ENCODE measurements around the gene PRDM15.

Gene PRDM15

DNA sequence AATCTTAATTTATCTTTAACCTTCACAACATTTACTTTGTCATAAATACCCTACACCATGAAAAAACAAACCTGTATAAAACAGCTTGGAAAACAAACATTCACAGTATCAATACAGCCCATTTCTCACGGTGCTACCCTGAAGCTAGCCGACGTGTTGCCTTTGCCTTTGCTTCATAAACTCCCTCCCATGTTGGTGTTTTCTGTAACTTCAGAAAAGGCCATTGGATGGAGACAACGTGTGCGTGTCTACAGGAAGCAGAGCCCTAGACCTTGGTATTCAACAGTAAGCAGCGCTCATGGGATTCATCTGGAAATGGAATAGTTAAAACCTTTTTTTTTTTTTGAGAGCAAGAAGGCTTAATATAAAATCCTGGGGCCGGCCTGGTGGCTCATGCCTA lies 7.2 kb upstream of the PRDM15 start:
- no peak for DNase-seq (ENCODE audit: low read depth)

DNA sequence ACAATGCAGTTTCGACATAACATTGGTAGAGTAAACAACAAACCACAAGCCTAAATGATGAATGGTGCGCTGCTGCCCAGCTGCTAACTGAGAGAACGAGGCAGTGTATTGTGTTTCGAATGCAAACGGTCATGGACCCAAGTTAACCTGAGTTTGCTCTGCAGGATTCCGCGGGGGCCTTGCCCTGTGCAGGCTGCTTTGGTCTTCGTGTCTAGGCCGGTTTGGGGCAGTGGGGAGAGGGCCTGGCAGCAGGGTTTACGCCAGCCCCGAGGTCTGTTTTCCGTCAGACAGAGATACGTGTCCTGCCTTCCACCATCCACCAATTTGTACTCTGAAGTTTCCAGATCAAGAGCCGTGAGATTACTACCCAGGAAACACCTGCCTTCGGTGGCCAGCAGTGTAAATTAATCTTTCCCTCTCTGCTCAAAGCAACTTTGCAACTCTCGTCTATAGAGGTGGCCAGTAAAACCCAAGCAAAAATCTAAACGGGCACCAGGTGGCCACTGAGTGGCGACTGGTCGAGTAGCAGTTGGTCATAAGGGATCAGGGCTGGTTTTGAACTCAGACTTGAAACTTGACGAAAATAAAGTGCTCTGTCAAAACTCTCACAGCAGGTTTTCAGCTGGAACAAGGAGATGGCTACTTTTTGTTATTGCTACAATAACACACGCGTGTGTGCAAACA lies 6.3 kb upstream of the PRDM15 start:
- no peak for DNase-seq (ENCODE audit: low read depth)

DNA sequence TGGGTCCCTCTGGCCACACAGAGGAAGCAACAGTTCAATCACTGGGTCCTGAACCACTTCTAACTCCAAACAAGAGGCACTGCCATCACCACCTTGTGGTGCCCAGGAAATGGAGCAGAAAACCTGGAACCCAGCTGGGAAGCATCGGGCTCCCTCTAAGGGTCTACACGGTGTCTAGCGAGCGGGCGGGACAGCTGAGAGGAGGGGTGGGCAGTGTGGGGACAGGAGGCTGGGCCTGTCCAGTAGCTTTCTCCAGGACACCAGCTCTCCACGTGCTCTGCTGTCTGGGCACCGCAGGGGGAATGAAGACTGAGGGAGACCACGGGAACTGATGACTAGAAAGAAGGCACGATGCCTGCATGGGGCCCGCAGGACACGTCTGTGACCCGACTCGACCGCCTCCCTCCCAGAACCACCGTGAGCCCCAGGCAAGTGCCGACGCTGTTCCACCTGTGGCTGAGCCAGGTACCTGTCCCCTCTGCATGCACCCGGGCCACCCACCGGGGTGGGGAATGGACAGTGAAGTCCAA lies 5.4 kb upstream of the PRDM15 start:
- no peak for DNase-seq (ENCODE audit: low read depth)

DNA sequence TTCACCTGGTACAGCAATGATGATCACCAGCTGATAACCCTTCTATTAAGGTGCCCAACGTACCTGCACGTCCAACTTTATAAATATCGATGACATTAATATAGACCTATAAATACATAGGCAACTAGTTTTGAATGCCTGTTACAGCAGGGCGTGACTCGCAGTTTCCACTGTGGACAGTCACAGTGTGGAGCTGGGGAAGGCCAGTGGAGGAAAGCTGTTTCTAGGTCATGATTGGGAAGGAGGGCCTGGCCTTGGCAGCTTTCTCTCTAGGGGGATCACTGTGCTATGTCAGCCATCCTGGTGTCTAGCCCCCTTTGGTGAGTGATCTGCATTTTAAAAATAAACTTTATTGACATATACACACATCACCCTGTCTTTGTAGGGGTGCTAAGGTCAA lies 4.4 kb upstream of the PRDM15 start:
- DNase-seq (ENCODE audit: low read depth) = no peak

DNA sequence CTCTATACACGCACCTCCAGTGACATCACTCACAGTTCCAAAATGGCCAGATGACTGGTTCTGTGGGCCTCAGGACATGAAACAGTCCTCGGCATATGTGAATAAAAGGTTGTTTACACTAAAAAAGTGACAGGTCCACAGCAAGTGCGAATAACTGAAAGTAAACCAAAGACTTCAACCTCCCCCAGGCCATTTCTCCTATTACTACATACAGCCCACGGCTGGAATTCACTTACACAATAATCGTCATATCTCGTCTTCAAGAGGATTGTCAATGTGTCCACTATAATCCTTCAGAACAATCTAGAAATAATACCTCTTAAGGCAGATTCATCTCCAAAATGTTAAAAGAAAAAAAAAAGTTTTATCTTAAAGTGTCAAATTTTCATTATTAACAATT lies 1.9 kb upstream of the PRDM15 start:
- DNase-seq (ENCODE audit: low read depth) = no peak

DNA sequence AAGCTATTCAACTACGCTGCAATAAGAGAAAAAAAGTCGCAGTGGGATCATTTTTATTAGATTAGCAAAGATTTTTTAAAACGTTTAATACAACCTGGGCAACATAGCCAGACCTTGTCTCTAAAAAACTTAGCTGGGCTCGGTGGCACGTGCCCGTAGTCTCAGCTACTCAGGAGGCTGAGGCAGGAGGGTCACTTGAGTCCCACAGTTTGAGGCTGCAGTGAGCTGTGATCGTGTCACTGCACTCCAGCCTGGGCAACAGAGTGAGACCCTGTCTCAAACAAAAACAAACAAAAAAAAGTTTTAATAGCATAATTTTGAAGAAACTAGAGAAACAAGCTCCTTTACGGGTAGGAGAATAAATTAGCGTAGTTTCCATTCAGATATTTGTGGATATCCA lies 1.0 kb upstream of the PRDM15 start:
- no peak for DNase-seq (ENCODE audit: low read depth)

DNA sequence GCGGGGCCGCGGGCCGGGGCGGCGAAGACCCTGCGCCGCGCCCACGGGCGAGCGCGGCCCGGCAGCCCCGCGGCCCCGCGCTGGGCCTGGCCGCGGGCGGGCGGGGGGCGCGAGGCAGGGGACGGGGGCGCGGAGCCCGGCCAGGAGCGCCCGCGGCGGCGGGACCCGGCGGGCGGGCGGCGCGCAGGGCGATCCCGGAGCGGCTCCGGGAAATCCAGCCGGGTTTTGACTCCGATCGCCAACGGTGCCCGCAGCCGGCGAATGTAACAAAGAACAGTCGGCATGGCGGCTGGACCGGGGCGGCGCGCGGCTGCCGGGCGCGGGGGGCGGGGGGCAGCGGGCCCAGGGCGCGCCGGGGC lies 334 bp downstream of the PRDM15 start:
- DNase-seq (ENCODE audit: low read depth) = peak; percentile 64

DNA sequence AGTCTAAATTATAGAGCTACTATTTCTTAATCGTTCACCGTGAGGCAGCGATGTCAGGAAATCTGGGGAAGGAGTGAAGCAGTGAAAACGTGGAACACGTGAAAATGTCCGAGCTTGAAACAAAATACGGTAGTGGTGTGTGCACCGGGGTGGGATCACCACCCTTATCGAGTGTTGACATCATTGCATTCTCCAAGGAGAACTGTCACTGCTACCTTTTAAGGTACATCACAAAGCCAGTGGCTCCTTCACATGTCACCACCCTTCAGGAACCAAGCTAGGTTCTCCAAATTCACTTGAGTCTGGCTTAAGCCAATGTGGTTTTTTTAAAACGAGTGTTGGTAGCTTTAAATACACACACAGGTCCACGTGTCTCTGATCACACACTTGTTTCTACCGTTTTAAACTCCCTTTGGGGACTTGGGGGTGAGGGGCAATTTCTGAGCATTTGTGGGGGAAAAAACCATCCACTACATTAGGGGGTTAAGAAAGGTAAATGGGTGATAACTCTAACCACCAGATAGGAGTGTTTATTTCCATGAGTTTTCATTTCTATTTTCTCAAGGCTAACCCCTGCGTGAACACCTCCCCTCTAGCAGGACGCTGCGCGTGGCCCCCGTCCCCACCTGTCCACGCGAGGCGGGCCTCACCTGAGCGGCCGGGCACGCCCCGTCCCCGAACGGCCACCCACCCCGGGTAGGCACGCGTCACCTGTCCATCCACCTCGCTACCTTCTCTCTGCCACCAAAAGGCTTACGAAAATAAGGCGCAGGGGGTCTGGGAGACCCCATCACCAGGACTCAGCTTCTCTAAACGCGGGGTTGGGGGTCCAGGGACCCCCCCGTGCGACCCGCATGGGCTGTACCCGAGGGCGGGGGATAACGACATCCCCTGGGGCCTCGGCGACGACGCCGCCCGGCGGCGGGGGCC lies 978 bp downstream of the PRDM15 start:
- DNase-seq (ENCODE audit: low read depth) = no peak

DNA sequence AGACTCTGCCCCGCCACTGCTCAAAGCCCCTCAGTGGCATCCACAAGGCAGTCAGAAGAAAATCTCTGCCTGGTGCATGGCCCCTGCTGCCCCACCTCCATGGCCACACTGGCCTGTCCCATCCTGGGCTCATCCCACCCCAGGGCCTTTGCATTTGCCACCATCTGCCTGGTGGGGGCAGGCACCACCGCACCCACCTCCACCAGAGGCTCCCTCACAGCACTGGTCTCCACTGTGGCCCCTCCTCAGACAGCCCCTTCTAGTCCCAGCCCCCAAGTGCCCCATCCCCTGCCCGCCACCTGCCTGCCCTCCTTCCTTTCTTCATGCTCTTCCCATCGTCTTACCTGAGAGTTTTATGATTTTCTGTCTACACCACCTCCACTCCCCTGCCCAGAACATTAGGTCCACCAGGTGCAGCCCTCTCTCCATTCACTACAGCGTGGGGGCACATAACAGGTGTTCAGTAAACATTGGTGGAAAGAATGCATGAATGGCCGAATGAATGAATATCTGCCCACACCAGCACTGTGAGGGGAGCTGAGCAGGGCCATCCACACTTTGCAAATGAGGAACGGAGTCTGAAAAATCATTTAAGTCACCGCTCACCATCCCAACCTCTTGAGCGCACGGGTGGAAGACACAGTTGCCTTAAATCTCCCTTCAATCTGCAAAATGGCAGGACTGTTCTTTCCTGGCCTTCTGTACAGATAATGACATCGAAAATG lies 2.1 kb downstream of the PRDM15 start:
- no peak for DNase-seq (ENCODE audit: low read depth)

DNA sequence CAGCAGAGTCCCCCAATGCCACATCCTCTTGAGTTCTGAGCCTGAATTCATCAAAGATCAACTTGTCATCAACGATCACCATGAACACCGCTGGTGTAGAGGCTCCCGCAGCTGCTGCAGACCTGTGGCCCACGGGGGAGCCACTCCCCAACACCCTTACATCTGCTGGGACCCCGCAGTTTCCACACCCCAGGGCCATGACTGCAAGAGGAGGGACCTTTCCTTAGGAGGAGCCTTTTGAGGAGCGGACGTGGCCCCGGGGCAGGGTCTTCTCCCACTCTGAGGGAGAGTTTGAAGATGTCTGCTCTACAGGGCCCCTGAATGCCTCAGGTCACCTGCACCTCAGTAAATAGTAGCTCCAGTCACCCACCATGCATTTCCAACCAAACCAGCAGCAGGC lies 2.7 kb downstream of the PRDM15 start:
- DNase-seq (ENCODE audit: low read depth) = no peak

DNA sequence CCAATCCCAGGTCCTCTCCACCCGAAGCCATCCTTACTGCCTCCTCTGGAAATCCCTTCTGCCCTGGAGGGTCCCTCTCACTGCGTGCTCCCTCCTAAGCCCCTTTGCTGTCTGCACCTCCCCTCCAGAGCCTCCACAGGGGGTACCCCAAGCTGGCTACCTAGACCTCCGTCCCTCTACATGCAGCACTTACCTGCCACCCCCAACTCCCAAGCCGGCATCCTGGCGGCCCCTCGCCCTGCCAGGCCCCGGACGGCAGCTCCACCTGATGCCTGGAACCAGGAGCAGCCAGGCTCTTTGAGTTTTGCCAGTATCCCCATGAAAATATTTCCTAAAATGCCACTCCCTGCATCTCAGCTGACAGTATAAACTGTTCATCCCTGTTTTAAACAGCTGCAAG lies 4.1 kb downstream of the PRDM15 start:
- no peak for DNase-seq (ENCODE audit: low read depth)

DNA sequence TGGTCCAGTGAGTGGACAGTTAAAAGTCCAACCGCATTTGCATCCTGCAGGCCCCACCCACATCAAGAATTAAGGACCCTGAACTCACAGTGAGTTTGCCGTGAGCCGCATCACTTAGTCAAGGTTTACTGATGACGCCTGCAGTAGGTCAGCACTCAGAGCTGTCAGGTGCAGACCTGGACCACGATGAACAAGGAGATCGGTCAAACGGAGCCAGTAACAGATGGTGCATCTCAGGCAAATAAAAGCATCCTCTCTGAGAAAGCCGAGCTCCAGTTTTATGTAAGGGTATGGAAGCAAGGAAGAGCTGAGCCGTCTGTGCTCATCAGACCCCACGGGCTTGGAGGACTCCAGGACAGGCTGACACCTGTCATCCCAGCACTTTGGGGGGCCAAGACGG lies 4.5 kb downstream of the PRDM15 start:
- no peak for DNase-seq (ENCODE audit: low read depth)

DNA sequence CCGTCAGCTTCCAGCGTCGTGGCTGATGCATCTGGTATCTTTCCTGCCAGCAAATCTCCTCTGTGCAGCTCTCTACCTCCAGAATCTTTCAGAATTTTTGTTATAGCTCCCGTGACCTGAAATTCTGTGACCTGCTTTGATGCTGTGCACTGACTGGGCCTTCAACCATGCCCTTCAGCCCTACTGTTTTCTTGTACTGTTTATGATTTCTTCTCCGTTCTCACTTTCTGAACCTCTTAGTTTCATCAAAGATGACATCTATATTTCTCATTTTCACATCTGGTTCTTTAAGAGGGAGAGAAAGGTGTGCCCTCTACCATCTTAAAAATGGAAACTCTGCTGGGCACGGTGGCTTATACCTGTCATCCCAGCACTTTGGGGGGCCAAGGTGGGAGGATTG lies 5.7 kb downstream of the PRDM15 start:
- DNase-seq (ENCODE audit: low read depth) = no peak

DNA sequence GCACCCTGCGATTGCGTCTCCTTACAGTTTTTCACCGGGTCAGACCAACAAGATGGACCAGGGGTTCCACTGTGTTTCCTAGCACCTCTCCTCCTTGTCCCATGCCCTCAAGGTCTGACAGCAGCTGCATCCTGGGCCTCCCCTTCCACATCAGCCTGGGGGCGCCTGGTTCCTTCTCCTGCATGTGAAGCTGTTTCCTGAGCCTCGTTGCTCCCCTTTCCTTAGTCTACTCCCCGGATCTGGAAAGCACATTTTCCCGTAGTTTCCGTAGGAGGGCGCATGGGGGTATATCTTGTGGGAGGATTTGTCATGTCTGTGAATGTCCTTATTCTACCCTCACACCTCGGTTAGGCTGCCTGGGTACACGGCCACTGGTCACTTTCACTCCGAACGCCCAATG lies 6.1 kb downstream of the PRDM15 start:
- no peak for DNase-seq (ENCODE audit: low read depth)

DNA sequence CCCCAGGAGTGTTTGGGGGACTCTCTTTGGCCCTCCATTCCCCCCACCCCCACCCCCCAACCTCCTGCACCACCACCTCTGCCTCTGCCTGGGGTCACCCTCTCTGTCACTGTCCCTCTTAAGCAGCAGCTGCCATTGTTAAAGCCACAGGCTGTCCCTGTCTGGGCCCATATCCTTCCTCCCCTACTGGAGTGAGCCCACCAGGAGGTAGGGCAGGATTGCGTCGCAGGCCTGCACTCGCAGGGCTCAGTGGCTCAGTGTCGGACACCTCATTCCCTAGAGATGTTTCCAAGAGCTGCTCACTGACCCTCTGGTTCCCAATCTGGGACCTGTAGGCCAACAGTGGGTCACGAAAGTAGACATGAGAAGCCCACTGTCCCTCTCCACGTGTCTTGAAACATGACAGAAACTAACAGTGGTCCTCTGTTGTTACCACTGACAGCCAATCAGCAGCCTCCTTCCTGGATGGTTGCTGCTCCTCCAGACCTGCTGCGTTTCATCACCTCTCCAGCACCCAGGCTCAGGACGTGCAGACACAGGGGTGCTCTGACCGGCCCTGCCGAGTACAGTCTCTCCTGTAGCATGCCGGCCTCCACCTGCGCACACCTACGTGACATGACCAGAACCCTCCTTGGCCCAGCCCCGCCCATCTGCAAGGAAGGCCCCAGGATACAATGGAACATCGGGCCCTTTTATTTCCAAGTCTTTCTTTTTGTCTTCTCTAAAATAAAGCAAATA lies 7.7 kb downstream of the PRDM15 start:
- DNase-seq (ENCODE audit: low read depth) = no peak

DNA sequence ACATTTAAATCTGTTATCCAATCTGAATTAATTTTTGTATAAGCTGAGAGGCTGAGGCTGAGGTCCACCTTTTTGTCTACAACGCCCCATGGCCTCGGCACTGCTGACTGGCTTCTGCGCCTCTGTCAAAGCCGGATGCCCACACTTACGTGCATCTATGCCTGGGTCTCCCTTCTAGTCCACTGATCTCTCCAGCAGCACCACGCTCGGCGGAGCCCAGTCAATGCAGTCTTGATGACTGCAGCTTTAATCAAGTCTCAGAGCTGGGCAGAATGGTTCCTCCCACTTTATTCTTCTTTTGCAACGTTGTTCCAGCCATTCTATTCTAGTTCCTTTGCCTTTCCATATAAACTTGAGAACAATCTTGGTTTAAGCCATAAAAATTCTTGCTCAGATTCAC lies 9.4 kb downstream of the PRDM15 start:
- no peak for DNase-seq (ENCODE audit: low read depth)

DNA sequence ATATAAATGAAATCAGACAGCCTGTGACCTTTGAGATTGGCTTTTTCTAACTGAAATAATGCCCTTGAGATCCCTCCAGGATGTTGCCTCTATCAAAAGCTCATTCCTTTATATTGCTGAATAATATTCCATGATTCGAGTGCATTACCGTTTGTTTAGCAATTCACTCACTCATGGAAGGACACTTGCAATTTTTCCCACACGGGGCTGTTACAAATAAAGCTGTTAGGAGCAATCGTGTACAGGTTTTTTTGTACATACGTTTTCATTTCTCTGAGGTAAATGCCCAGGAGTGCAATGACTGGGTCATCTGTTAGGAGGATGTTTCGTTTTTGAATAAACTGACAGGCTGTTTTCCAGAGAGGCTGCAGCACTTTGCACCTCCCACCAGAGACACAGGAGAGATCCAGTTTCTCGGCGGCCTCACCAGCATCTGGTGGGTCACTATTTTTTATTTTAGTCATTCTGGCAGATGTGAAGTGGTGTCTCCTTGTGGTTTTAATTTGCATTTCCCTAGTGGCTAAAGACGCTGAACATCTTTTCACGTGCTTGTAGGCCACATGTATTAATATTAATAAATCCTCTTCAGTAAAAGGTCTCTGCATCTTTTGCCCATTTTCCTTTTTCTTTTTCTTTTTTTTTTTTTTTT lies 11.0 kb downstream of the PRDM15 start:
- no peak for DNase-seq (ENCODE audit: low read depth)

DNA sequence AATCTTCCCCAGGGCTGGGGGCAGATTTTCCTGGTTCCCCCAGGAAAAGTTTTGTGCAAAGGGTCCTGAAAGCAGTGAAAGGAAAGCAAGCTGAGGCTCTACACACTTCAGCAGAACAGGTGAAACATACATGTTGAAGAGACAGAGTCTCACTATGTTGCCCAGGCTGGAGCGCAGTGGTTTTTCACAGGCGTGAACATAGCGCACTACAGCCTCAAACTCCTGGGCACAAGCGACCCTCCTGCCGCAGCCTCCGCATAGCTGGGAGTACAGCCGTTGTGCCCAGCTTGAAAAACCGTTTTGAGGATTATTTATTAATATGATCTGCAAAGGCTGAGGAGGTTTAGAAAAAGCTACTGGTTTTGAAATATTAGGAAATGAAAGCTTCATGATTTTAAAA lies 11.8 kb downstream of the PRDM15 start:
- DNase-seq (ENCODE audit: low read depth) = no peak

DNA sequence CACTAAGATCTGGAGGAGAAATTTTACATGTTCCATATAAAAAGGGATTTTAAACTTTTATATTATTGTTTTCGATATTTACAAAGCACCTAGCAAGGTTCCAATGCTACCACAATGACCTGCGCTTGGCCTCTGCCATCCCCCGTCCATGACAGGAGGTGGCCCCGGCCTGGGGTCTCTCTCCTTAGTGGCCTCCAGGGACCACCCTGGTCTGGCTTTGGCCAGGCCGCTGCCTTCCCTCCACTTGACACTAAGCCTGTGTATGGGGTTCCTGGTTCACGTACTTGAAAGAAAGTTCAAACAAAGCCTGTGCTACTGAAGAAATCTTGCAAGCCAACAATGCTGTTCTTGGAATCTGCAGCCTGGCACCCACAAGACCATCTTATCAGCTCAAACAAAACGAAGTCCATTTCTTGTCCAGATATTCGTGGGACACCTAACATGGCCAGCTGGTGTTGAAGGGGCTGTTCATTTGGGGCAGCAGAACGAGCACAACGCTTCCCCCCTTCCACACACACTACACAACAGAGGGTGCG lies 12.8 kb downstream of the PRDM15 start:
- DNase-seq (ENCODE audit: low read depth) = no peak

DNA sequence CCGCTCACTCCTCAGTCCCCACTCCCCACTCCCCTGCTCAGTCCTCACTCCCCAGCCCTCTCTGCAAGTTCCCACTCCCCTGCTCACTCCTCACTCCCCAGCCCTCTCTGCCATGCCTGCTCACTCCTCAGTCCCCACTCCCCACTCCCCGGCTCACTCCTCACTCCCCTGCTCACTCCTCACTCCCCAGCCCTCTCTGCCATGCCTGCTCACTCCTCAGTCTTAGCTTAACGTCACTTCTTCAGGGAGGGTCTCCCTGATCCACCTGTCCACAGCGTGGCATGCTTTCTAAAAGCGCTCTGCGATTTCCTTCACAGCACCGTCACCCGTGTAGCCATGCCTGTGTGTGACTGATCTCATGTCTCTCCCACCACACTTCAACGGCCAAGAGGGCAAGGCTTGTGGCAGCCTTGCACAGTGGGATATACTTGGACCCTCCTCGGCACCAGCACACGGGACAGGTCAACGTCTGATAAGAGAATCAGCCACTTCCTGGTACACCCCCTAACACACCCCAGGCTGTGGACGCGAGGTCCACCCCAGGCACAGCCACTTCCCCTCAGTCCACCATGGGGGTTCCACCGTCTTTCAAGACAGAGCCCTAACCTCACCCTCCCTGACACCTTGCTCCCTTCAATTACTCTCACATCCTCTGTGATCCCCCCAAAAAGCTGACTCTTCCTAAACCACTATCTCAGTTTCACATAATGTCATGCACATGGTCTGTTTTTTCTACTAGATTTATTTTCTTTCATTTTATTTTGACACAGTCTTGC lies 14.0 kb downstream of the PRDM15 start:
- no peak for DNase-seq (ENCODE audit: low read depth)

All from T-helper 22 cell (primary cell).